HEK293 (cell line): ENCODE data around the gene CAMK2G.
A peak's percentile ranks its signal among the peaks of the same experiment; 100 is the strongest.

Source experiments
- CTCF ChIA-PET: fragments of 350-600 bp; formaldehyde crosslinking; extraction: SDS; loops from one replicate; lab custom pipeline; 2021; ENCODE audit warnings: antibody characterized with exemption; lab: Yijun Ruan, JAX
- POLR2A ChIA-PET: fragments of 300-600 bp; formaldehyde crosslinking; extraction: SDS; loops from one replicate; lab custom pipeline; 2020; ENCODE audit warnings: antibody characterized with exemption, inconsistent platforms; lab: Yijun Ruan, JAX
- H3K27ac ChIP-seq: fragments of 200-500 bp; sonication (Bioruptor generic); 2 replicates; pipeline ENCODE4 v1.5.1; 2014; ENCODE audit warnings: low read depth, low read length, control low read depth, inconsistent platforms; ENCODE audit errors: extremely low read depth
- H3K36me3 ChIP-seq, 2 experiments: fragments of 200-500 bp in 1 of 2; sonication (Bioruptor generic) in 1 of 2; 1 replicate in 1 of 2; 2 replicates in 1 of 2; pipeline ENCODE4 v1.5.1; 2014 to 2017; ENCODE audit warnings: inconsistent platforms in 2 of 2, low read length in 2 of 2; ENCODE audit not compliant: control insufficient read depth in 2 of 2, insufficient read depth in 1 of 2
- H3K4me1 ChIP-seq: fragments of 200-500 bp; sonication (Bioruptor generic); 2 replicates; pipeline ENCODE4 v1.5.1; 2014; ENCODE audit warnings: mild to moderate bottlenecking, low read length, inconsistent platforms; ENCODE audit not compliant: control insufficient read depth, insufficient read depth
- H3K4me3 ChIP-seq: 2 replicates; pipeline ENCODE4 v1.5.1; 2011; ENCODE audit warnings: low read depth, mild to moderate bottlenecking, control low read depth, low read length, moderate library complexity
- H3K9me3 ChIP-seq: fragments of 200-500 bp; sonication (Bioruptor generic); 2 replicates; pipeline ENCODE4 v1.5.1; 2014; ENCODE audit warnings: low read depth, low read length, inconsistent platforms; ENCODE audit not compliant: control insufficient read depth, insufficient read depth
- FEZF1 ChIP-seq: fragments of 450-650 bp; formaldehyde crosslinking; IDR thresholded peaks from 2 replicates; pipeline ENCODE4 v1.5.1; 2016; ENCODE audit warnings: missing biosample characterization, missing genetic modification characterization
- KLF1 ChIP-seq: fragments of 450-650 bp; formaldehyde crosslinking; IDR thresholded peaks from 2 replicates; pipeline ENCODE4 v1.5.1; 2016; ENCODE audit warnings: missing biosample characterization, missing genetic modification characterization
- PRDM1 ChIP-seq: fragments of 450-650 bp; formaldehyde crosslinking; IDR thresholded peaks from 2 replicates; pipeline ENCODE4; 2016; ENCODE audit warnings: missing biosample characterization, missing genetic modification characterization
- SP7 ChIP-seq: fragments of 450-650 bp; formaldehyde crosslinking; IDR thresholded peaks from 2 replicates; pipeline ENCODE4 v1.5.1; 2016; ENCODE audit warnings: missing biosample characterization, missing genetic modification characterization
- ZBTB26 ChIP-seq: fragments of 450-650 bp; formaldehyde crosslinking; optimal IDR thresholded peaks from 2 replicates; pipeline ENCODE3; 2016; ENCODE audit warnings: missing biosample characterization, mild to moderate bottlenecking, missing genetic modification characterization
- ZNF112 ChIP-seq: fragments of 450-650 bp; formaldehyde crosslinking; IDR thresholded peaks from 2 replicates; pipeline ENCODE4 v1.5.0; 2017; ENCODE audit warnings: missing biosample characterization, missing genetic modification characterization
- ZNF121 ChIP-seq: fragments of 450-650 bp; formaldehyde crosslinking; IDR thresholded peaks from 2 replicates; pipeline ENCODE4 v1.5.1; 2016; ENCODE audit warnings: missing biosample characterization, missing genetic modification characterization
- ZNF133 ChIP-seq: fragments of 450-650 bp; formaldehyde crosslinking; IDR thresholded peaks from 2 replicates; pipeline ENCODE4 v1.5.1; 2016; ENCODE audit warnings: missing biosample characterization, missing genetic modification characterization
- ZNF2 ChIP-seq: fragments of 450-650 bp; formaldehyde crosslinking; IDR thresholded peaks from 2 replicates; pipeline ENCODE4 v1.5.1; 2016; ENCODE audit warnings: missing biosample characterization, missing genetic modification characterization
- ZNF202 ChIP-seq: fragments of 450-650 bp; formaldehyde crosslinking; IDR thresholded peaks from 2 replicates; pipeline ENCODE4 v1.5.1; 2016; ENCODE audit warnings: missing biosample characterization, missing genetic modification characterization, borderline replicate concordance
- ZNF280D ChIP-seq: fragments of 450-650 bp; formaldehyde crosslinking; IDR thresholded peaks from 2 replicates; pipeline ENCODE4 v1.5.1; 2016; ENCODE audit warnings: missing biosample characterization, missing genetic modification characterization
- ZNF354C ChIP-seq: fragments of 450-650 bp; formaldehyde crosslinking; IDR thresholded peaks from 2 replicates; pipeline ENCODE4 v1.5.1; 2016; ENCODE audit warnings: missing biosample characterization, missing genetic modification characterization, low read depth, borderline replicate concordance
- ZNF394 ChIP-seq: fragments of 450-650 bp; formaldehyde crosslinking; IDR thresholded peaks from 2 replicates; pipeline ENCODE4 v1.5.1; 2016; ENCODE audit warnings: missing biosample characterization, missing genetic modification characterization, mild to moderate bottlenecking, moderate library complexity, borderline replicate concordance
- ZNF501 ChIP-seq: fragments of 450-650 bp; formaldehyde crosslinking; IDR thresholded peaks from 2 replicates; pipeline ENCODE4 v1.5.1; 2016; ENCODE audit warnings: missing biosample characterization, missing genetic modification characterization
- ZNF529 ChIP-seq: fragments of 450-650 bp; formaldehyde crosslinking; IDR thresholded peaks from 2 replicates; pipeline ENCODE4 v1.5.1; 2017; ENCODE audit warnings: missing genetic modification characterization, missing biosample characterization; ENCODE audit not compliant: insufficient replicate concordance
- ZNF76 ChIP-seq: fragments of 450-650 bp; formaldehyde crosslinking; IDR thresholded peaks from 2 replicates; pipeline ENCODE4; 2016; ENCODE audit warnings: low read depth, missing biosample characterization, missing genetic modification characterization, borderline replicate concordance
- ZNF768 ChIP-seq: fragments of 450-650 bp; formaldehyde crosslinking; IDR thresholded peaks from 2 replicates; pipeline ENCODE4 v1.5.1; 2018; ENCODE audit warnings: missing biosample characterization, mild to moderate bottlenecking, missing genetic modification characterization
- ZNF830 ChIP-seq: fragments of 450-650 bp; IDR thresholded peaks from 2 replicates; pipeline ENCODE4 v1.5.0; 2018; ENCODE audit warnings: missing biosample characterization, missing genetic modification characterization, low read depth, mild to moderate bottlenecking, moderate library complexity
- ZSCAN16 ChIP-seq: fragments of 450-650 bp; formaldehyde crosslinking; IDR thresholded peaks from 2 replicates; pipeline ENCODE4 v1.5.1; 2016; ENCODE audit warnings: missing biosample characterization, missing genetic modification characterization

The CAMK2G gene

GRCh38 chr10:73781548-73781878 is 92.8 kb downstream of the CAMK2G start (continued):
- TF ChIP-seq ZNF202: no peak
- no peak for TF ChIP-seq ZNF768 (tag by site-specific recombination)
- TF ChIP-seq ZNF112 (tag by site-specific recombination): no peak
- TF ChIP-seq, all 188 proteins: peak for 0

- ChIA-PET POLR2A (interaction anchor here (0.8 to 5.1 kb wide), 8 partner anchors 9 to 528 kb away, joined by 3 to 60 read pairs (median 6); partner anchors contain the start of genes MRPS16 and SEC24C), CTCF (interaction anchor here (0.6 to 1.4 kb wide), 3 partner anchors 50 to 99 kb away, joined by 3 to 4 read pairs (median 4); no protein-coding TSS in a partner anchor)
- Histone ChIP-seq H3K36me3 (peaks cover 37 to 39% of the 10 kb centered on the region in 2 experiments), H3K27ac (peak overlapping the region; percentile 89), H3K9me3 (no peaks in the 10 kb centered on the region), H3K4me1 (peaks cover 12% of the 10 kb centered on the region; the same call in 1 of the 2 replicates), H3K4me3 (peak overlapping the region; percentile 94)
- TF ChIP-seq ZNF529 (tag by site-specific recombination): no peak
- no peak for TF ChIP-seq ZNF830 (tag by site-specific recombination)
- TF ChIP-seq ZBTB26: no peak
- no peak for TF ChIP-seq ZNF2 (tag by site-specific recombination)
- TF ChIP-seq ZNF354C (tag by site-specific recombination): no peak
- TF ChIP-seq ZNF121: 0 out of 2 replicates have a peak, but pooled peaks have one; percentile 12
- peak; percentile 56; the same call in 1 of the 2 replicates for TF ChIP-seq KLF1 (tag by site-specific recombination)
- 0 out of 2 replicates have a peak, but pooled peaks have one; percentile 17 for TF ChIP-seq ZNF501 (tag by site-specific recombination)
Measured at GRCh38 chr10:73780966-73781365, 93.4 kb downstream of the CAMK2G start.

- TF ChIP-seq ZNF394 (tag by site-specific recombination) (peak; percentile 94), ZNF76 (no peak)
- no peak overlapping the region for H3K4me3 ChIP-seq
- ChIA-PET CTCF (interaction anchor here (1.0 to 2.5 kb wide), 3 partner anchors 99 to 249 kb away, joined by 3 to 13 read pairs (median 4); no protein-coding TSS in a partner anchor), POLR2A (interaction anchor here (0.8 to 5.1 kb wide), 4 partner anchors 8 to 93 kb away, joined by 3 to 60 read pairs (median 8); partner anchors contain the start of gene SEC24C)
- peaks cover 12% of the 10 kb centered on the region; the same call in 1 of the 2 replicates for H3K4me1 ChIP-seq
- H3K36me3 ChIP-seq: peaks cover 37 to 46% of the 10 kb centered on the region in 2 experiments
- H3K9me3 ChIP-seq: no peaks in the 10 kb centered on the region
- H3K27ac ChIP-seq: no peak overlapping the region
Measured at GRCh38 chr10:73780301-73780700, 94.1 kb downstream of the CAMK2G start.

GRCh38 chr10:73779539-73780197 is 94.7 kb downstream of the CAMK2G start:
- Histone ChIP-seq H3K27ac (no peak overlapping the region; the same call in 1 of the 2 replicates), H3K9me3 (no peaks in the 10 kb centered on the region), H3K36me3 (peaks cover 37 to 50% of the 10 kb centered on the region in 2 experiments), H3K4me3 (no peak overlapping the region), H3K4me1 (peaks cover 8% of the 10 kb centered on the region; the same call in 1 of the 2 replicates)
- POLR2A ChIA-PET: interaction anchor here (0.6 to 5.1 kb wide), 7 partner anchors 8 to 533 kb away, joined by 3 to 60 read pairs (median 4); partner anchors contain the start of genes DNAJC9 and SEC24C
- CTCF ChIA-PET: interaction anchor here (0.7 to 2.5 kb wide), 4 partner anchors 16 to 249 kb away, joined by 3 to 13 read pairs (median 4); no protein-coding TSS in a partner anchor
- TF ChIP-seq SP7: peak; percentile 91
- TF ChIP-seq ZNF280D (tag by site-specific recombination): no peak
- TF ChIP-seq ZSCAN16: 0 out of 2 replicates have a peak, but pooled peaks have one; percentile 48
- no peak for TF ChIP-seq ZNF133 (tag by site-specific recombination)
- peak; percentile 99 for TF ChIP-seq PRDM1 (tag by site-specific recombination)
- 0 out of 2 replicates have a peak, but pooled peaks have one; percentile 11 for TF ChIP-seq FEZF1
